ENCODE measurements around the gene DNAJC6. TPM values are rescaled to one million over a fixed set of nuclear protein-coding genes. Genes with fewer than 3 reads are reported as not detected.

The DNAJC6 gene
- total RNA-seq, 2 donors from 2014 or later = 3.1 to 3.5 TPM

GRCh38 chr1:65392497-65392896 is 83.2 kb downstream of the DNAJC6 start:
- DNase-seq (ENCODE audit: low spot score) = no peak
- intact Hi-C loops (cut with DNase I) = no loop called here

GRCh38 chr1:65393347-65393746 is 84.0 kb downstream of the DNAJC6 start:
- DNase-seq (ENCODE audit: low spot score) = no peak
- intact Hi-C loops (cut with DNase I) = no loop called here

- intact Hi-C loops (cut with DNase I) = no loop called here
- DNase-seq (ENCODE audit: low spot score) = no peak
Measured at GRCh38 chr1:65393928-65394327, 84.6 kb downstream of the DNAJC6 start.

- intact Hi-C loops (cut with DNase I) = no loop called here
- no peak for DNase-seq (ENCODE audit: low spot score)
Measured at GRCh38 chr1:65395887-65396612, 86.7 kb downstream of the DNAJC6 start.

GRCh38 chr1:65398083-65398482 is 88.7 kb downstream of the DNAJC6 start:
- no peak for DNase-seq (ENCODE audit: low spot score)
- intact Hi-C loops (cut with DNase I) = no loop called here

- no peak for DNase-seq (ENCODE audit: low spot score)
- intact Hi-C loops (cut with DNase I) = no loop called here
Measured at GRCh38 chr1:65399003-65399402, 89.7 kb downstream of the DNAJC6 start.

- intact Hi-C loops (cut with DNase I) = no loop called here
Measured at GRCh38 chr1:65401612-65402011, 92.3 kb downstream of the DNAJC6 start.

GRCh38 chr1:65404941-65405340 is 95.6 kb downstream of the DNAJC6 start:
- no peak for DNase-seq (ENCODE audit: low spot score)
- intact Hi-C loops (cut with DNase I) = no loop called here

More at GRCh38 chr1:65401612-65402011, 92.3 kb downstream of the DNAJC6 start:
- DNase-seq (ENCODE audit: low spot score) = no peak

- intact Hi-C loops (cut with DNase I) = no loop called here
Measured at GRCh38 chr1:65407877-65408276, 98.5 kb downstream of the DNAJC6 start.

GRCh38 chr1:65409314-65409713 is 100.0 kb downstream of the DNAJC6 start:
- no peak for DNase-seq (ENCODE audit: low spot score)
- intact Hi-C loops (cut with DNase I) = no loop called here

More at GRCh38 chr1:65407877-65408276, 98.5 kb downstream of the DNAJC6 start:
- no peak for DNase-seq (ENCODE audit: low spot score)

- intact Hi-C loops (cut with DNase I) = no loop called here
- DNase-seq (ENCODE audit: low spot score) = no peak
Measured at GRCh38 chr1:65409816-65410326, 100.5 kb downstream of the DNAJC6 start.

- intact Hi-C loops (cut with DNase I) = no loop called here
- DNase-seq (ENCODE audit: low spot score) = no peak
Measured at GRCh38 chr1:65412256-65412983, 103.1 kb downstream of the DNAJC6 start.

- intact Hi-C loops (cut with DNase I) = no loop called here
- DNase-seq (ENCODE audit: low spot score) = no peak
Measured at GRCh38 chr1:65412984-65413375, 103.6 kb downstream of the DNAJC6 start.

- no peak for DNase-seq (ENCODE audit: low spot score)
- intact Hi-C loops (cut with DNase I) = no loop called here
Measured at GRCh38 chr1:65414538-65414937, 105.2 kb downstream of the DNAJC6 start.

GRCh38 chr1:65416767-65417166 is 107.4 kb downstream of the DNAJC6 start:
- no peak for DNase-seq (ENCODE audit: low spot score)
- intact Hi-C loops (cut with DNase I) = no loop called here

- intact Hi-C loops (cut with DNase I) = no loop called here
Measured at GRCh38 chr1:65417729-65418128, 108.4 kb downstream of the DNAJC6 start.

GRCh38 chr1:65418522-65419185 is 109.3 kb downstream of the DNAJC6 start:
- intact Hi-C loops (cut with DNase I) = no loop called here
- DNase-seq (ENCODE audit: low spot score) = no peak

More at GRCh38 chr1:65417729-65418128, 108.4 kb downstream of the DNAJC6 start:
- no peak for DNase-seq (ENCODE audit: low spot score)

- DNase-seq (ENCODE audit: low spot score) = peak; percentile 99
- intact Hi-C loops (cut with DNase I) = no loop called here
Measured at GRCh38 chr1:65419681-65420589, 110.6 kb downstream of the DNAJC6 start.
